H1 (cell line): ENCODE data around the gene INPP4A. TPM values are rescaled to one million over a fixed set of nuclear protein-coding genes. Genes with fewer than 3 reads are reported as not detected.

Experiments
- ATF3 ChIP-seq: IDR thresholded peaks from 2 replicates; pipeline ENCODE4 v1.6.1; 2011; ENCODE audit warnings: low read depth, mild to moderate bottlenecking, low read length; ENCODE audit not compliant: insufficient read depth
- BACH1 ChIP-seq: IDR thresholded peaks from 2 replicates; pipeline ENCODE4 v1.6.1; 2012; ENCODE audit warnings: low read length, improper control_type of control experiment
- CEBPB ChIP-seq: IDR thresholded peaks from 2 replicates; pipeline ENCODE4 v1.6.1; 2012; ENCODE audit warnings: low read depth, low read length
- EP300 ChIP-seq, 2 experiments: IDR thresholded peaks; 1 replicate in 1 of 2; 2 replicates in 1 of 2; pipeline ENCODE4 v1.6.1; 2011 to 2012; ENCODE audit warnings: low read depth in 2 of 2, low read length in 2 of 2, mild to moderate bottlenecking in 2 of 2, borderline replicate concordance in 1 of 2, inconsistent platforms in 1 of 2, moderate library complexity in 1 of 2
- EZH2 ChIP-seq: fragments of 200-600 bp; sonication (generic); IDR thresholded peaks from 2 replicates; pipeline ENCODE4 v1.7.1; 2012; ENCODE audit warnings: low read depth, mild to moderate bottlenecking, moderate library complexity, low read length, inconsistent platforms; ENCODE audit not compliant: severe bottlenecking
- GABPA ChIP-seq: IDR thresholded peaks from 2 replicates; pipeline ENCODE4 v1.6.1; 2011; ENCODE audit warnings: mild to moderate bottlenecking, low read length, moderate library complexity, borderline replicate concordance; ENCODE audit not compliant: insufficient read depth
- GTF2F1 ChIP-seq: IDR thresholded peaks from 2 replicates; pipeline ENCODE4 v1.6.1; 2012; ENCODE audit warnings: low read depth, low read length, improper control_type of control experiment, borderline replicate concordance
- JUN ChIP-seq: IDR thresholded peaks from 2 replicates; pipeline ENCODE4 v1.6.1; 2011; ENCODE audit warnings: low read depth, mild to moderate bottlenecking, improper control_type of control experiment, low read length
- NANOG ChIP-seq: IDR thresholded peaks from 2 replicates; pipeline ENCODE4 v1.6.1; 2011; ENCODE audit warnings: low read length, low read depth, mild to moderate bottlenecking, inconsistent platforms; ENCODE audit not compliant: insufficient read depth, poor library complexity, severe bottlenecking
- NRF1 ChIP-seq: IDR thresholded peaks from 2 replicates; pipeline ENCODE4 v1.6.1; 2011; ENCODE audit warnings: mild to moderate bottlenecking, low read depth, low read length, improper control_type of control experiment
- PHF8 ChIP-seq: fragments of 200-600 bp; sonication (generic); conservative IDR thresholded peaks from 2 replicates; pipeline ENCODE4 v1.7.1; 2012; ENCODE audit warnings: low read depth, mild to moderate bottlenecking, inconsistent platforms, low read length, moderate library complexity
- POLR2AphosphoS5 ChIP-seq: IDR thresholded peaks from 2 replicates; pipeline ENCODE4 v1.6.1; 2011; ENCODE audit warnings: low read depth, low read length
- SIRT6 ChIP-seq: IDR thresholded peaks from one replicate; pipeline ENCODE4 v1.7.1; 2012; ENCODE audit warnings: low read length, inconsistent platforms
- SIX5 ChIP-seq: IDR thresholded peaks from 2 replicates; pipeline ENCODE4 v1.6.1; 2011; ENCODE audit warnings: mild to moderate bottlenecking, low read depth, low read length
- TAF7 ChIP-seq: optimal IDR thresholded peaks from 2 replicates; pipeline ENCODE3; 2011; ENCODE audit warnings: low read depth, mild to moderate bottlenecking, inconsistent platforms, low read length, moderate library complexity, borderline replicate concordance
- TCF12 ChIP-seq: IDR thresholded peaks from 2 replicates; pipeline ENCODE4 v1.6.1; 2011; ENCODE audit warnings: low read depth, mild to moderate bottlenecking, low read length
- USF2 ChIP-seq: IDR thresholded peaks from 2 replicates; pipeline ENCODE4 v1.6.1; 2011; ENCODE audit warnings: low read length, improper control_type of control experiment
- YY1 ChIP-seq: IDR thresholded peaks from 2 replicates; pipeline ENCODE4 v1.6.1; 2011; ENCODE audit warnings: low read depth, mild to moderate bottlenecking, low read length
- ZNF274 ChIP-seq: IDR thresholded peaks from 2 replicates; pipeline ENCODE4 v1.7.0; 2012; ENCODE audit warnings: low read length, borderline replicate concordance; ENCODE audit errors: extremely low read depth
- polyA plus RNA-seq, 7 experiments: library from polyadenylated mRNA; depleted of rRNA in 3 of 7; stranded (reverse) in 5 of 7; unstranded in 2 of 7; fragments of >200 nt in 5 of 7; fragments of 200-250 nt in 2 of 7; gene quantifications; 1 replicate in 5 of 7; 2 replicates in 1 of 7; 4 replicates in 1 of 7; pipeline versions ENCODE4 v1.2.1 to v1.2.3, GENCODE V29; 2011 to 2013; ENCODE audit warnings: missing spikeins in 2 of 7, mixed read lengths in 2 of 7
- total RNA-seq: library from RNA; stranded (reverse); fragmentation: NEBNext Ultra II Directional; extraction: Animal tissue kit (Norgen Biotek cat#: 25700); gene quantifications from 2 replicates; pipeline ENCODE4 v1.2.1, GENCODE V29; 2021
- TF ChIP-seq, protein P1 (sequence below): IDR thresholded peaks from 2 replicates; pipeline ENCODE4 v1.6.1; 2012; ENCODE audit warnings: inconsistent platforms

The INPP4A gene
- total and polyA plus RNA-seq, 2 of the 8 experiments (the other 6 are each of a cell fraction or from before 2014, with no cell fraction given) = 25.6 to 34.3 TPM

- TF ChIP-seq TAF7 = peak; percentile 27
- TF ChIP-seq TCF12 = no peak
- peak; percentile 81 for TF ChIP-seq POLR2AphosphoS5
- peak; percentile 96 for TF ChIP-seq GABPA
- no peak for TF ChIP-seq ZNF274
- no peak; the same call in 1 of the 2 replicates for TF ChIP-seq BACH1
- TF ChIP-seq PHF8 = peak; percentile 96
- no peak for TF ChIP-seq ATF3
- no peak for TF ChIP-seq EP300 (IDR thresholded peaks at IDR 0.05; ENCODE audit: borderline replicate concordance in 1 of 2, low read depth in 2 of 2, low read length in 2 of 2)
- TF ChIP-seq, protein P1, sequence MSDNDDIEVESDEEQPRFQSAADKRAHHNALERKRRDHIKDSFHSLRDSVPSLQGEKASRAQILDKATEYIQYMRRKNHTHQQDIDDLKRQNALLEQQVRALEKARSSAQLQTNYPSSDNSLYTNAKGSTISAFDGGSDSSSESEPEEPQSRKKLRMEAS = peak; percentile 68
- TF ChIP-seq NRF1 = peak; percentile 9; the same call in 1 of the 2 replicates
- no peak for TF ChIP-seq CEBPB
- no peak for TF ChIP-seq NANOG
- no peak for TF ChIP-seq EZH2
- TF ChIP-seq SIX5 = no peak
- peak; percentile 27; the same call in 1 of the 2 replicates for TF ChIP-seq YY1
- 0 out of 2 replicates have a peak, but pooled peaks have one; percentile 24 for TF ChIP-seq GTF2F1
- TF ChIP-seq USF2 = no peak
- TF ChIP-seq SIRT6 = no peak
- TF ChIP-seq JUN = no peak
Measured at GRCh38 chr2:98608116-98608961, 163.7 kb downstream of the INPP4A start, which contains the start of the genes COA5 and UNC50 (continued).
